ENCODE results near the gene AKR1B1.

- TF ChIP-seq CTCF (IDR thresholded peaks at IDR 0.05) (no peak), POLR2A (IDR thresholded peaks at IDR 0.05) (no peak)
These were observed 22.3 kb upstream of the AKR1B1 start for GRCh38 chr7:134481167-134481566.

Data from esophagus squamous epithelium (tissue), 4 donors.